ENCODE results near the gene ACADL.
"Not testable (repeated sequence)": the region's sequence is repeated elsewhere in the genome, so short reads cannot be mapped to it uniquely, and the experiment has no call there.

The ACADL gene

DNA sequence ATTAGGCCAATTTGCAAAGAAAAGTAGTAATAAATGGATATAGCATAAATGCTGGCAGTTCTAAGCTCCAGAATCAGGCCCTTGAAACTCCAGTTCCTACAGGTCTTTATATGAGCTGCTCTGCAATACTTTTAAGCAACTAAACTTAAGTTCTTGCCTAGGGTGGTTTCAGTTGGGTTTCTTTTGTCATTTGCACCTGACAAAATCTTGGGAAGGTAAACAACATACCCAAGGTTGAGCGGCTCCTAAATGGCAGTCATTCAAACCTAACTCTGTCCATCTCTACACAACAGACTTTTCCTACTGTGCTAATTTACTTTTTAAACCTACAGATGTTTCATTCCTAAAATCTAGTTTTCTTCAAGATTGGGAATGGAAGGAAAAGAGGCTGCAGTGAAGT is 44.8 kb downstream of the ACADL start:
- H3K4me3 ChIP-seq (ENCODE audit: low read depth, low read length), result no peak overlapping the region
- DNase-seq (ENCODE audit: low read depth), result no peak
- TF ChIP-seq, protein P1, sequence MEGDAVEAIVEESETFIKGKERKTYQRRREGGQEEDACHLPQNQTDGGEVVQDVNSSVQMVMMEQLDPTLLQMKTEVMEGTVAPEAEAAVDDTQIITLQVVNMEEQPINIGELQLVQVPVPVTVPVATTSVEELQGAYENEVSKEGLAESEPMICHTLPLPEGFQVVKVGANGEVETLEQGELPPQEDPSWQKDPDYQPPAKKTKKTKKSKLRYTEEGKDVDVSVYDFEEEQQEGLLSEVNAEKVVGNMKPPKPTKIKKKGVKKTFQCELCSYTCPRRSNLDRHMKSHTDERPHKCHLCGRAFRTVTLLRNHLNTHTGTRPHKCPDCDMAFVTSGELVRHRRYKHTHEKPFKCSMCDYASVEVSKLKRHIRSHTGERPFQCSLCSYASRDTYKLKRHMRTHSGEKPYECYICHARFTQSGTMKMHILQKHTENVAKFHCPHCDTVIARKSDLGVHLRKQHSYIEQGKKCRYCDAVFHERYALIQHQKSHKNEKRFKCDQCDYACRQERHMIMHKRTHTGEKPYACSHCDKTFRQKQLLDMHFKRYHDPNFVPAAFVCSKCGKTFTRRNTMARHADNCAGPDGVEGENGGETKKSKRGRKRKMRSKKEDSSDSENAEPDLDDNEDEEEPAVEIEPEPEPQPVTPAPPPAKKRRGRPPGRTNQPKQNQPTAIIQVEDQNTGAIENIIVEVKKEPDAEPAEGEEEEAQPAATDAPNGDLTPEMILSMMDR (IDR thresholded peaks at IDR 0.05; ENCODE audit: insufficient read depth, low read depth, low read length, missing control alignments), result no peak

DNA sequence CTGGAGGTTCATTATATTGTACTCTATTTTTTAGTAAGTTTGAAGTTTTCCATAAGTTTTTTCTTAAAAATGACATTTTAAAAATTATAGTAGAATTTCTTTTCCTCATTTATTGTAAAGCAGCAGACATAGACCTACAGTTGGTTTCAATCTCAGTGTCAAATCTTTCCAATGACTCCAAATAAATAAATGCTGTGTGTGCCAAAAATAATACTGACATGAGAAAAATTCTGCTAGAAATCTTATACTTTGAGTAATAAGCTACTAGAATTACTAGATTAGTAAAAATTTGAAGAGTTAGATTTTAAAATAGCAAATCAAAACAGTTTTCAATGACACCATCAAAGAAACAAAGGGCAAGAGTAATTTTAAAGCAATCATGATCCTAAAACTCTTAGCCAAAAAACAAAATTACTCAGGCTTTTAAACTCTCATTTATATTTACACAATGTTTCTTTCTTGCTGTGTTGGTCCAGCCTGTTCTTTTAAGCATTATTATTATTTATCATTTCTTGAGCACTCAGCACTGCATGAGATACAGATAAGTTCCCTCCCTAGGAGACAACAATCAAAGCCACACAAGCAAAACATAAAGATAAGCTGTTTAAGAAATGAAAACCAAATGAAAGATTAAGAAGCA is 45.8 kb downstream of the ACADL start:
- TF ChIP-seq, protein P1 (IDR thresholded peaks at IDR 0.05; ENCODE audit: insufficient read depth, low read depth, low read length, missing control alignments), result no peak
- no peak for DNase-seq (ENCODE audit: low read depth)

DNA sequence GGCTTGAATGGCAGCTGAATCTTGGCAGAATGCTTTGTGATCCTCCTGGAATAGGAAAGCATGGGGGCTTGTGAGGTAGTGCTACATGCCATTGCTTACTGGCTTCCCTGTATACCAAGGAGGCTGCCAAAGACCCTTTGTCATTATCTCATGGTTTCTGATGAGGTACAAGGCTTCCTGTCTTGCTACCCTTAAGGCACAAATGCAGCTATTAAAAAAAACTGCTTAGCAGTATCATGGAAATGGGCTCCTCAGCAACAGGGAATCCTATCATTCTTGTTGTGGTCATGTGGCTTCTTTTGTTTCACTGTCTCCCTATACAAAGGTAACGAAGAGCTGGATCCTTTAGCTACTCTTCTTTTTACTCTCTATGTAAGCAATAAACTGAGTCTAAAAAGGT is 47.5 kb downstream of the ACADL start:
- no peak for DNase-seq (ENCODE audit: low read depth)
- no peak overlapping the region for H3K4me3 ChIP-seq (ENCODE audit: low read depth, low read length)
- TF ChIP-seq, protein P1 (IDR thresholded peaks at IDR 0.05; ENCODE audit: insufficient read depth, low read depth, low read length, missing control alignments), result no peak

More for the DNA sequence above, 45.8 kb downstream of the ACADL start:
- H3K4me3 ChIP-seq (ENCODE audit: low read depth, low read length), result no peak overlapping the region

DNA sequence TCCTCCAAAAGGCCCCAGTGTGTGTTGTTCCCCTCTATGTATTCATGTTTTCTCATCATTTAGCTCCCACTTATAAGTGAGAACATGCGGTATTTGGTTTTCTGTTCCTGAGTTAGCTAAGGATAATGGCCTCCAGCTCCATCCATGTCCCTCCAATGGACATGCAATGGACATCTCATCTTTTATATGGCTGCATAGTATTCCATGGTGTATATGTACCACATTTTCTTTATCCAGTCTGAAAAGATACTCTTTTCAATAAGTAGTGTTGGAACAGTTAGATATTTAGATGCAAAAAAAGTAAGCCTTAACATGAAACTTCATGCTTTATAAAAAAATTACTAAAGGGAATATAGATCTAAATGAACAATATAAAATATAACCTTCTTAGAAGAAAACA is 48.1 kb downstream of the ACADL start:
- DNase-seq (ENCODE audit: low read depth), result not testable (repeated sequence)

DNA sequence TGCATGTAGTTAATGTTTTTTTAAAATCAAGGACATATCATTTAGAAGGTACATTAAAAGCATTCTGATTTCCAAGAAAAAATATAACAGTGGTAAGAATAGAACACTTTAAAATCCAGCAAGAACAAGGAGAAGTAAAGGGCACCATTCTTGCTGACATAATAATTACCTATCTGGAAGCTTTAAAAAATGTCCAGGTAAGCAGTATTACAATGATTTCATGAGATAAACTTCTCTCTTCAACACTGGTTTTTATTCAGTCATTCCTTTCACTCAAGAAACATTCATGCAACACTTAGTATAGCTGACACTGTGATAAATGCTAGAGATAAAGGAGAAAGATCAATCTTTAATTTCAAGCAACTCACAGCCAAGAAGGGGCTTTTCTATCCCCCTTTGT is 51.2 kb downstream of the ACADL start:
- H3K4me3 ChIP-seq (ENCODE audit: low read depth, low read length), result no peak overlapping the region
- DNase-seq (ENCODE audit: low read depth), result no peak
- TF ChIP-seq, protein P1 (IDR thresholded peaks at IDR 0.05; ENCODE audit: insufficient read depth, low read depth, low read length, missing control alignments), result no peak

More for the DNA sequence above, 48.1 kb downstream of the ACADL start:
- not testable (repeated sequence) for H3K4me3 ChIP-seq (ENCODE audit: low read depth, low read length)

DNA sequence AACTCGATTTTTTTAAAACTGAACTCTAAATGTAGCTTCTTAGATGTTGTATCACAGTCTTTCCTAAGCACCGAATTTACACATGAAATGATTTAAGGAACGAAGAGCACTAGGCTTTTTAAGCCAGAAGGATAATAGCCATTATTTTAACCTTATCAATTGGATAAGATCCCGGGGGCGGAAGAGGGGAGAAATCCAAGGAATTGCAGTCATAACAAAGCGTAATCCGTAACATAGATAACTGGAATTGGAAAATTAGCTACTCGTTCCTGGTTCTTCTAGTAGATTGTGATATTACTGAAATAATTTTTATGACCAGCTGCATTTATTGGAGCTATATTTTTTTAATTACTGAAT is 53.0 kb downstream of the ACADL start:
- no peak for DNase-seq (ENCODE audit: low read depth)
- H3K4me3 ChIP-seq (ENCODE audit: low read depth, low read length), result peak overlapping the region; percentile 79
- TF ChIP-seq, protein P1 (IDR thresholded peaks at IDR 0.05; ENCODE audit: insufficient read depth, low read depth, low read length, missing control alignments), result no peak

DNA sequence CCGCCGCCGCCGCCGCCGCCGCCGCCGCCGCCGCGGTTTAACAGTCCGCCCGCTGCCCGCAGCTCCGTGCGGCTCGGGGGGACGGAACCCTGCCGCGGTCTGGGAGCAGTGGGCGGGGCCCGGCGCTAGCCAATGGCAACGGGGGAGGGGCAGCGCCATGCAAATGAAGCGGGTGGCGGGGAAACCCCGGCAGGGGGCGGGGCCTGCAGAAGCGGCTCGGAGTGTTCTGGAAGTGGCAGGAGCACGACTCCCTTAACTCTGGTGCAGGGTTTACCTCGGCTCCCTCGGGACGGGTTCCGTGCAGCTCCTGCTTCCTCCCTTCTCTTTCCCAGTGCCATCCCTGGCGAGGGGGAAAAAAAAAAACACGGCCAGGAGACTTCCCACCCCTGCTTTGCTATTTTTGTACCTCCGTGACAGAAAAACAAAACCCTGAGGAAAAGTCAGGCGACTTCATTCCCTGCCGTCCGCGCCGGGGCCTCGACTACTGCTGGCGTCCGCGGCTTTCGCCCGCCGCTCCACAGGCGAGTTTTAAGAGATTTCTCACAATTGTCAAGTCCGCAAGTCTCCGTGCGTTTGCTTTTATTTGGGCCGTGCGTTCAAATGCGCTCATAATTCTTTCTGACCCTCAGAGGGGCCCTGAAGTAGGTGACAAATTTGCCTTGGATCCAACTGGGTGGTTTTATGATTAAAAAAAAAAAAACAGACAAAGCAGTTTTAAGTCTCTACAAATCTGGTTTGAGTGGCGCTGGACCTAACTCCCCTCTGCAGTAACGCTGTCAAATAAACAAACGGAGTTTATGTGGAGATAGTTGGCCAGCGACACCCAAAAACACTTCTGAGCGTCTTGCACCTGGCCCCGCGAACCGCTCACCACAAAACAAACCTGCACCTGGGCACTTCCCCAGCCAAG is 53.7 kb downstream of the ACADL start, which contains the start of gene KANSL1L:
KANSL1L (minus strand) TSS at position 101 of the 910 bp plus-strand sequence. CDS start 16,827 bp downstream, outside the sequence.
- TF ChIP-seq, protein P1 (IDR thresholded peaks at IDR 0.05; ENCODE audit: insufficient read depth, low read depth, low read length, missing control alignments), result no peak
- peak within 1 kb of the TSS; percentile 99 for H3K4me3 ChIP-seq (ENCODE audit: low read depth, low read length)
- peak; percentile 96 for DNase-seq (ENCODE audit: low read depth)

All from GM12865 (cell line).